HG03280 (cell line): ENCODE measurements around the gene IL17RE.

Experiments
- ATAC-seq: cut with Tn5 transposase; IDR thresholded peaks from one replicate; pipeline ENCODE4 v1.9.1; 2021; ENCODE audit warnings: mild to moderate bottlenecking, moderate library complexity; ENCODE audit not compliant: unreplicated experiment

The IL17RE gene

GRCh38 chr3:9951598-9951961 lies 48.9 kb downstream of the IL17RE start:
- no peak for ATAC-seq

- ATAC-seq: peak; percentile 73
Measured at GRCh38 chr3:9951962-9952805, 49.5 kb downstream of the IL17RE start, which contains the start of gene PRRT3. Gene PRRT3 (minus strand): TSS chr3:9952408. CDS start chr3:9950115, 2,293 bp downstream.

- no peak for ATAC-seq
Measured at GRCh38 chr3:9955067-9955502, 52.4 kb downstream of the IL17RE start.

GRCh38 chr3:9955611-9956352 lies 53.1 kb downstream of the IL17RE start:
- no peak for ATAC-seq

- no peak for ATAC-seq
Measured at GRCh38 chr3:9957214-9957613, 54.6 kb downstream of the IL17RE start.

GRCh38 chr3:9965200-9965875 lies 62.7 kb downstream of the IL17RE start:
- ATAC-seq: no peak
